GM18502 (cell line): Measurements from ENCODE around the gene CHRNA4.
"Not testable (repeated sequence)": the region's sequence is repeated elsewhere in the genome, so short reads cannot be mapped to it uniquely, and the experiment has no call there.

Experiments
- ATAC-seq: cut with Tn5 transposase; IDR thresholded peaks from one replicate; pipeline ENCODE4 v1.9.1; 2021; ENCODE audit warnings: mild to moderate bottlenecking; ENCODE audit not compliant: unreplicated experiment, poor library complexity

CHRNA4 gene

GRCh38 chr20:63339154-63340094 is 21.7 kb downstream of the CHRNA4 start:
- ATAC-seq: not testable (repeated sequence)

DNA sequence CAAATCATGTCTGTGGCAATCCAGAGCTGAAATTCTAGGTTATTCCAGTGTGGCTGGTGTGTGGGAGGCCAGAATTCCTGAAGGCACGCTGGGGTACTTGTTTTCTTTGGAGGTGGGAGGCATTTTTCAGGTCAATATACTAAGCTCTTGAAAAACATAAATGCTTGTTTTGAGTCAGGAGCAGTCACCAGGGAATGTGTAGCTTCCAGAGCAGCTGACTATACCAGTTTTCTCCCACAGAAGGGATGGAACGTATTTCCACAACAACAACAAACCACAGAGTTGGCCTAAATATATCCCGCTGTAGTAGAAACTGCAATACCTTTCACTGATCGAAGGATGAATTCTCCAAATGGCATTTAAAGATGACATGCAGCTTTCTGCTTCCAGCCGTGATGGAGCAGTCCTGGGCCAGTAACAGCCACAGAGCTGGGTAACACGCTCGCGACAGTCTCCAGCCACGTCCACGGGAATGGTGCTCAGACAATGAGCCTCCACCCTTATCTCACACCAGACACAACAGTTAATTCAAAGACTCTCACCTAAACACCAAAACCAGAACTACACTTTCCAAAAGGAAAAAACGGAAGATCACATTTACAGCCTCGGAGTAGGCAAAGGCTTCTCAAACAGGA is 23.2 kb downstream of the CHRNA4 start:
- no peak for ATAC-seq

GRCh38 chr20:63336232-63336752 is 24.9 kb downstream of the CHRNA4 start:
- no peak for ATAC-seq

GRCh38 chr20:63335711-63336110 is 25.4 kb downstream of the CHRNA4 start:
- ATAC-seq: no peak

DNA sequence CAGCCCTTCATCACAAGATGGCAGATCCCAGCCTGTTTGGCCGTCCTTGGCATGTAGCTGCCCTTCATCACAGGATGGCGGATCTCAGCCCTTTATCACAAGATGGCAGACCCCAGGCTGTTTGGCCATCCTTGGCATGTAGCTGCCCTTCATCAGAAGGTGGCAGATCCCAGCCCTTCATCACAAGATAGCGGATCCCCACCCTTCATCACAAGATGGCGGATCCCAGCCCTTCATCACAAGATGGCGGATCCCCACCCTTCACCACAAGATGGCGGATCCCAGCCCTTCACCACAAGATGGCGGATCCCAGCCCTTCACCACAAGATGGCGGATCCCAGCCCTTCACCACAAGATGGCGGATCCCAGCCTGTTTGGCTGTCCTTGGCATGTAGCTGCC is 26.1 kb downstream of the CHRNA4 start:
- not testable (repeated sequence) for ATAC-seq

GRCh38 chr20:63334356-63334755 is 26.8 kb downstream of the CHRNA4 start:
- ATAC-seq: no peak

GRCh38 chr20:63333241-63333836 is 27.8 kb downstream of the CHRNA4 start:
- ATAC-seq: no peak

DNA sequence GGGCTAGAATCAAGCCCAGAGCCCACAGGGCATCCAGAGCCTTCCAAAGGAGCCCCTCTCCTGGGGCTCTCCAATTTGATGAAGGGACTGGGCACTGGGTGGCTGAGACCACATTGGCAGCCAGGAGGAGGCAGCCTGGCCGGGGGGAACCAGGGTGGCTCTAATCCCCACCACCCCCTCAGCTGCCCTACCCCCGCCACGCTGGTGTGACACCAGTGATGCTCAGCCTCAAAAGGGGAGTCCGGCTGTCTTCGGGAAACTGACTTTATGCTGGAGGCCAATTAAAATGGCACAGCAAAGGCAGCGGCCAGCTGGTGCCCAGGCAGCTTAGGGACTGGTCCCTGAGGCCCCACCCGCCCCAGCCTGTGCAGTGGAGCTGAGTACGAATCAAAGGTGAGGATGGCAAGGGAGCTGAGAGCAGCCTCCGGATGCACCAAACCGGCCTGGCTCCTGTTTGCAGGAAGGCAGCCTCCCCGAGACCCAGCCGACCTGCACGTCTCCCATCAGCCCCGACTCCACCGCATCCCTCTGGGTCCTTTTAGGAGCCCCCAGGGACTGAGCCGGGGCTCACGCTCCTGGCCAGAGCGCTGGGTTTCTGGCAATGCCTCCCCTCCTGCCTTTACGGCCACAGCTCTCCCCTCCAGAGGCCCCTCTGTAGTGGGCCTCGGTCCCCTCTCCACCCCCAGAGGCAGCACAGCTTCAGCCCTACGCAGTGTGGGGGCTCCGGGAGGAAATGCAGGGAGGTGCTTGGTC is 28.5 kb downstream of the CHRNA4 start:
- no peak for ATAC-seq

DNA sequence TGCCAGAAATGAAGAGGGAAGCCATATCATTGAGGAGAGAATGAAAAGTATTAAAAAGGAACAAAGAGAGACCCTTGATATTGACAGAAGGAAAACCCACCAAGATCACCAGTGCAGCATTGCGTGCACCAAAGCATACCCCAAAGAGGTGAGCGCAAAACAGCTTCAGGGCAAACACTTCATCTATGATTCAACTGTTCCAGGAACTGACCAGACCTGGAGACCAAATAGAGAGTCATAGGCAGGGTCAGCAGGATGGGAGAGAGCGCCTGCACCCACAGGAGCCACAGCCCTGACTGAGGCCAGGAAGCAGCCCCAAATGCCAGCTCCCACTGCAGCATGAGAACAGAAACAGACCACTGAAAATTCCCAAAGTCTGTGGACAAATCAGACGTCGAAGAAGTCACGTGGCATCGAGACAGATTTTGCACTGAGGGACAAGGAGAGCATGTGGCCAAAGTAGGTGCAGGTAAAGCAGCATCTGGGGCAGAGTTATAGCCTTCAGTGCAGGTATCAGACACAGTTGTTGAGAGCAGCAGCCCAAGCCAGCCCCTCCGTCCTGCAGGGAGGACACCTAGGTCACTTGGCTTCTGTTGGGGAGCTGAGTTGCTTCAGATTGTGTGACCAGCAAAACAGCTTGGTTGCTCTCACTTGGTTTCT is 29.3 kb downstream of the CHRNA4 start:
- no peak for ATAC-seq

- no peak for ATAC-seq
Measured at GRCh38 chr20:63330940-63331339, 30.2 kb downstream of the CHRNA4 start.

DNA sequence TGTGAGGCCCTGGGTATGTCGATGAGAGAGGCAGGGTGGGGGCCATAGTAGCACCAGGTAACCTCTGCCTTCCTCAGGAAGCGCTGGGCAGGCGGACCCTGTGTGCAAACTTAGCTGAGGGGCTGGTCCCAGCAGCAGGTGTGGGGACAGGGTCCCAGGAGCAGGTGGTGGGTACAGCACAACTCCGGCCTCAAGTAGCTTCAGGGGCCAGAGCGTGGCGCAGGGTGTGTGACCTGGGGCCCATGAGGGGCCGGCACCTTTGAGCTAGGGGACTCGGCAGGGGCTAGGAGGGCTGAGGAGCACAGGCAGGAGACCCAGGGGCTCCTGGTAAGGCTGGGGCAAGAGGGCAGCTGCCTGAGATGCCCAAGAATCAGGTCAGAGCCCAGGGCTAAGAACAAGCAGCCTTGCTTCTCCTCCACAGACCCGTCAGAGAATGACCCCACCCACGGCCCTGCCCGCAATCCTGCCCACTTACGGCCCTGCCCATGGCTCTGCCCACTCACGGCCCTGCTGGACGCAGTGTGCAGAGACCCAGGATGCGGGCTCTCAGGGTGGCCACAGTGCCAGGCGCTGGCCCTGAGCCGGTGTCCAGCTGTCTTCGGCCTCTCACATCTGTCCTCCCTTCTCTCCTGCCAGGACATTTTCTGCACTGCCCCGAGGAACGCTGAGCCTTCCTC is 30.9 kb downstream of the CHRNA4 start:
- no peak for ATAC-seq

DNA sequence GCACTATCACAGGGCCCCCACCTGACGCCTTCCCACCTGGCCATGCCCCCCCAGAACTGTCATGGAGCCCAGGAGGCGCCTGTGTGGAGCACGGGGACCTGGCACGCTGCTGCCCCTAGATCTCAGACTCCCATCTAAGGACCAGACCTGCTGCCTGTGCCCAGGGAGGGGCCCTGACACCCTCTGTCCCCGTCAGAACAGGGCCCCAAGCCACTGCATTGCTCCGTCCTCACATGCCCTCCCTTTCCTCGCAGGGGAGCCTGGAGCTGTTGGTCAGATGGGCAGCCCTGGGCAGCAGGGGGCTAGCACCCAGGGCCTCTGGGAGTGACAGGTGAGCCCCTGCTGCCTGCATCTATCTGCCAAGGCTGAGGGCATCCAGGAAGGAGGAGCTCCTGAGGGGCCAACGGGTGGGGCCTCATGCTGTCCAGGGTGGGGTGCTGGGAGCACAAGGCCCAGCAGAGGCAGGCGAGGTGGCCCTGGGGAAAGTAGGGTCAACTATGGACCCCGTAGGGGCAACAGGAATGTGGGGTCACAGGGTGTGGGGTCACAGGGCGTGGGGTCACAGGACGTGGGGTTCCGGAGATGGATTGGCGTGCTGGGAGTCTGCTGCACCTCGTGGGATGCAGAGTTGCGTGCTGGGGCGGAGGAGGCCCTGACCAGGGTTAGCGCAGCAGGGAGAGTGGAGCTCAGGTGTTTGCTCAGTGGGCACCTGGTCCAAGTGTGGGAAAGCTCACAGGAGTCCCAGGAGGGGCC is 31.6 kb downstream of the CHRNA4 start:
- ATAC-seq: no peak

DNA sequence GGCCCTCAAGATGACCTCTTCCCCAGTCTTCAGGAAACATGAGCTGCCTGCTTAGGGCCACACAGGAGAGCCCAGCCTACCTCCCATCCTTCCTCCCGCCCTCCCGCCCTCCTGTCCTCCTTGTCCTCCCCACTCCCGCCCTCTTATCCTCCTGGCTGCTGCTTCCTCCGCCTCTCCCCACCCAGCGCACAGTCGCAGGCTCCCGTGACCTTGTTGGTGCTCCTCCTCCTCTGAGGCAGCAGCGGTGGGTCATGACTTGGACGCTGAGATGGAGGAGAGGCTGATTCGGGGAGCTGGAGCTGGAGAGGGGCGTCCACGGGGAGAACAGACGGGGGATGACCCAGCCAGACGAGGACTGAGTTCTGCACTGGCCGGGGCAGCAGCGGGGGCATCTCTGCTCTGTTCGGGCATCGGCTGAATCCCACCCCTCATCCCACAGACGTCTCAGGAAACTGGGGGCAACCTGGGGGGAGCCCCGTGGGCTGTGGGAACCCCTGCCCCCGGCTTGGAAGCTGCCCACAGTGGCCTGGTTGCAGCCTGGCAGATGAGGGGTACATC is 32.4 kb downstream of the CHRNA4 start:
- no peak for ATAC-seq

GRCh38 chr20:63328026-63328700 is 33.0 kb downstream of the CHRNA4 start:
- no peak for ATAC-seq

GRCh38 chr20:63327231-63327745 is 33.9 kb downstream of the CHRNA4 start:
- ATAC-seq: no peak

- ATAC-seq: no peak
Measured at GRCh38 chr20:63326314-63327230, 34.6 kb downstream of the CHRNA4 start.
